GM21360 (cell line): ENCODE measurements around the gene CAV3.

ENCODE experiments used
- ATAC-seq: cut with Tn5 transposase; IDR thresholded peaks from one replicate; pipeline ENCODE4 v1.9.1; 2021; ENCODE audit warnings: mild to moderate bottlenecking, moderate library complexity; ENCODE audit not compliant: unreplicated experiment

Gene CAV3

GRCh38 chr3:8784676-8785435 lies 51.3 kb downstream of the CAV3 start:
- no peak for ATAC-seq

GRCh38 chr3:8790529-8790928 lies 56.9 kb downstream of the CAV3 start:
- no peak for ATAC-seq

- ATAC-seq: no peak
Measured at GRCh38 chr3:8793242-8793641, 59.6 kb downstream of the CAV3 start.

GRCh38 chr3:8794247-8794646 lies 60.6 kb downstream of the CAV3 start:
- ATAC-seq: no peak
